ENCODE results near the gene NDST4.

DNA sequence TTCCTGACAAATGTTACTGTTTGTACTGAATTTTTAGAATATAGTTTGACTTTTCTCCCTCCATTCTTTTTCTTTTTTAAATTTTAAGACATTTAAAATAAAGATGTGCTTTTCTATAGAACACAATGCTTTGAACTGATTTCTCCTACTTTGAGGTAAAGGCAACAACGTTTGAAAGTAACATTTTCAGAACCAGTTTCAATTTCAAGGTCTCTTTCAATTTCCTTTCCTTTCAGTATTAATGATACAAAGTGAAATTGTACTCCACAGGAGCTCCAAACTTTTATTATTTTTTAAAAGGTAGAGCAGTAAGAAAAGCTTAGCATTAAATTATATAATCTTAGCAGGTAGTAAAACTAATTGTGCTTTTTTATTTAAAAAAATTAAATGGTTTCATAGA is 54.9 kb downstream of the NDST4 start:
- TF ChIP-seq ZFP3 (CRISPR knock-in tag; IDR thresholded peaks at IDR 0.05) (no peak), RARB (CRISPR knock-in tag; IDR thresholded peaks at IDR 0.05) (no peak), TCF4 (CRISPR knock-in tag; IDR thresholded peaks at IDR 0.05; ENCODE audit: borderline replicate concordance) (no peak), ARNTL (CRISPR knock-in tag; IDR thresholded peaks at IDR 0.05; ENCODE audit: borderline replicate concordance, low read depth) (no peak), PPARA (CRISPR knock-in tag; IDR thresholded peaks at IDR 0.05; ENCODE audit: borderline replicate concordance) (no peak)
- TF ChIP-seq, protein P1, sequence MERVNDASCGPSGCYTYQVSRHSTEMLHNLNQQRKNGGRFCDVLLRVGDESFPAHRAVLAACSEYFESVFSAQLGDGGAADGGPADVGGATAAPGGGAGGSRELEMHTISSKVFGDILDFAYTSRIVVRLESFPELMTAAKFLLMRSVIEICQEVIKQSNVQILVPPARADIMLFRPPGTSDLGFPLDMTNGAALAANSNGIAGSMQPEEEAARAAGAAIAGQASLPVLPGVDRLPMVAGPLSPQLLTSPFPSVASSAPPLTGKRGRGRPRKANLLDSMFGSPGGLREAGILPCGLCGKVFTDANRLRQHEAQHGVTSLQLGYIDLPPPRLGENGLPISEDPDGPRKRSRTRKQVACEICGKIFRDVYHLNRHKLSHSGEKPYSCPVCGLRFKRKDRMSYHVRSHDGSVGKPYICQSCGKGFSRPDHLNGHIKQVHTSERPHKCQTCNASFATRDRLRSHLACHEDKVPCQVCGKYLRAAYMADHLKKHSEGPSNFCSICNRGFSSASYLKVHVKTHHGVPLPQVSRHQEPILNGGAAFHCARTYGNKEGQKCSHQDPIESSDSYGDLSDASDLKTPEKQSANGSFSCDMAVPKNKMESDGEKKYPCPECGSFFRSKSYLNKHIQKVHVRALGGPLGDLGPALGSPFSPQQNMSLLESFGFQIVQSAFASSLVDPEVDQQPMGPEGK (CRISPR knock-in tag; IDR thresholded peaks at IDR 0.05; ENCODE audit: borderline replicate concordance), result no peak
- TF ChIP-seq, protein P2, sequence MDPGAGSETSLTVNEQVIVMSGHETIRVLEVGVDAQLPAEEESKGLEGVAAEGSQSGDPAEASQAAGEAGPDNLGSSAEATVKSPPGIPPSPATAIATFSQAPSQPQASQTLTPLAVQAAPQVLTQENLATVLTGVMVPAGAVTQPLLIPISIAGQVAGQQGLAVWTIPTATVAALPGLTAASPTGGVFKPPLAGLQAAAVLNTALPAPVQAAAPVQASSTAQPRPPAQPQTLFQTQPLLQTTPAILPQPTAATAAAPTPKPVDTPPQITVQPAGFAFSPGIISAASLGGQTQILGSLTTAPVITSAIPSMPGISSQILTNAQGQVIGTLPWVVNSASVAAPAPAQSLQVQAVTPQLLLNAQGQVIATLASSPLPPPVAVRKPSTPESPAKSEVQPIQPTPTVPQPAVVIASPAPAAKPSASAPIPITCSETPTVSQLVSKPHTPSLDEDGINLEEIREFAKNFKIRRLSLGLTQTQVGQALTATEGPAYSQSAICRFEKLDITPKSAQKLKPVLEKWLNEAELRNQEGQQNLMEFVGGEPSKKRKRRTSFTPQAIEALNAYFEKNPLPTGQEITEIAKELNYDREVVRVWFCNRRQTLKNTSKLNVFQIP (CRISPR knock-in tag; IDR thresholded peaks at IDR 0.05; ENCODE audit: borderline replicate concordance, low read depth), result no peak

All from SK-N-SH treated with all-trans-retinoic acid at 6 μM for 48 hours (cell line).